GM12801 (cell line): ENCODE measurements around the gene TULP1.

ENCODE experiments used
- TF ChIP-seq, protein P1 (sequence below): IDR thresholded peaks from one replicate; pipeline ENCODE4 v1.5.1; 2011; ENCODE audit warnings: control low read depth; ENCODE audit not compliant: insufficient read length; ENCODE audit errors: extremely low read depth

TULP1 gene

GRCh38 chr6:35493307-35493983, 19.3 kb downstream of the TULP1 start:
- TF ChIP-seq, protein P1, sequence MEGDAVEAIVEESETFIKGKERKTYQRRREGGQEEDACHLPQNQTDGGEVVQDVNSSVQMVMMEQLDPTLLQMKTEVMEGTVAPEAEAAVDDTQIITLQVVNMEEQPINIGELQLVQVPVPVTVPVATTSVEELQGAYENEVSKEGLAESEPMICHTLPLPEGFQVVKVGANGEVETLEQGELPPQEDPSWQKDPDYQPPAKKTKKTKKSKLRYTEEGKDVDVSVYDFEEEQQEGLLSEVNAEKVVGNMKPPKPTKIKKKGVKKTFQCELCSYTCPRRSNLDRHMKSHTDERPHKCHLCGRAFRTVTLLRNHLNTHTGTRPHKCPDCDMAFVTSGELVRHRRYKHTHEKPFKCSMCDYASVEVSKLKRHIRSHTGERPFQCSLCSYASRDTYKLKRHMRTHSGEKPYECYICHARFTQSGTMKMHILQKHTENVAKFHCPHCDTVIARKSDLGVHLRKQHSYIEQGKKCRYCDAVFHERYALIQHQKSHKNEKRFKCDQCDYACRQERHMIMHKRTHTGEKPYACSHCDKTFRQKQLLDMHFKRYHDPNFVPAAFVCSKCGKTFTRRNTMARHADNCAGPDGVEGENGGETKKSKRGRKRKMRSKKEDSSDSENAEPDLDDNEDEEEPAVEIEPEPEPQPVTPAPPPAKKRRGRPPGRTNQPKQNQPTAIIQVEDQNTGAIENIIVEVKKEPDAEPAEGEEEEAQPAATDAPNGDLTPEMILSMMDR = no peak

DNA sequence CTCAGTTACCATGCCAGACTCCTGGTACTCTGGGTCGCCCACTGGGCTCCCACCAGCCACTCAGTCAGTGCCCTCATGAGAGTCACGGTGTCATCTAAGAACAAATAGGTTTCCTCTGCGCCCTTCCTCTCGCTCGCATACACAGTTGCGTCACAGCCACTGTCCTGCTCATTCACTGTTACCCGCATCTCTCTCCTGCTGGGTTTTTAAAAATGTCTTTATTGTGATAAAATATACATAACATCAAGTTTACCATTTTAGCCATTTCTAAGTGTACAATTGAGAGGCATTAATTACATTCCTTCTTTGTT, 19.8 kb downstream of the TULP1 start:
- TF ChIP-seq, protein P1 = no peak

- TF ChIP-seq, protein P1 = no peak
These were observed 20.3 kb downstream of the TULP1 start for GRCh38 chr6:35492258-35492973.

DNA sequence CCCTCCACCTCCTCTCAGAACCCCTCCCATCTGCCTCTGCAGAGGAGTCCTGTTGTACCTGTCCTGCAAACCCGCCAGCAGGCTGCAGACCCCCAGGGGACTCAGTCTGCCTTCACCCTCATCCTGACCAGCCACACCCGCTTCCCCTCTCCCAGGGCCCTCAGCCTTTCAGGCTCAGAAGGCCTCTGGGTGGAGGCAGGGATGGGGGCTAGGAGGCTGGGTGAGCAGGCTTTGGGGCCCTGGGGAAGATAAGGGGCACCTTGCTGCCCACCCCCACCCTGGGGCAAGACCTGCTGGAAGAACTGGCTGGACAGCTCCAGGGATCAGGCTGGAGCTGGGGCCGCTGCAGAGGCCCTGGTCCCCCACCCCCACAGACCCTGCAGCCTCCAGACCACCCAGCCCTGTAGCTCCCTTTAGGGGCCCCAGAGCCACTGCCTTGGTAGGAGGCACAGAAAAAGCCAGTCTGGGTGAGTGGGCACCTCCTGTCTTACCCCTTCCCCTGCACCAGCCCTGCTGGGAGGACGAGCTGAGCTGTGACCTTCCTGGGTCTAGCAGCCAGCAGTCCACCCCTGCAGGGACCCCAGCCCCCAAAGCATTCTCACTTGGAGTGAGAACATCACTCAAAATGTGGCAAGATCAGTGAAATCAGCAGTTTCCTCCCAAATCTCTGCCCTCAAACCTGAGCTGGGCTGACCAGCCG, 21.0 kb downstream of the TULP1 start:
- TF ChIP-seq, protein P1 = no peak

GRCh38 chr6:35490821-35491557, 21.7 kb downstream of the TULP1 start:
- TF ChIP-seq, protein P1 = no peak

DNA sequence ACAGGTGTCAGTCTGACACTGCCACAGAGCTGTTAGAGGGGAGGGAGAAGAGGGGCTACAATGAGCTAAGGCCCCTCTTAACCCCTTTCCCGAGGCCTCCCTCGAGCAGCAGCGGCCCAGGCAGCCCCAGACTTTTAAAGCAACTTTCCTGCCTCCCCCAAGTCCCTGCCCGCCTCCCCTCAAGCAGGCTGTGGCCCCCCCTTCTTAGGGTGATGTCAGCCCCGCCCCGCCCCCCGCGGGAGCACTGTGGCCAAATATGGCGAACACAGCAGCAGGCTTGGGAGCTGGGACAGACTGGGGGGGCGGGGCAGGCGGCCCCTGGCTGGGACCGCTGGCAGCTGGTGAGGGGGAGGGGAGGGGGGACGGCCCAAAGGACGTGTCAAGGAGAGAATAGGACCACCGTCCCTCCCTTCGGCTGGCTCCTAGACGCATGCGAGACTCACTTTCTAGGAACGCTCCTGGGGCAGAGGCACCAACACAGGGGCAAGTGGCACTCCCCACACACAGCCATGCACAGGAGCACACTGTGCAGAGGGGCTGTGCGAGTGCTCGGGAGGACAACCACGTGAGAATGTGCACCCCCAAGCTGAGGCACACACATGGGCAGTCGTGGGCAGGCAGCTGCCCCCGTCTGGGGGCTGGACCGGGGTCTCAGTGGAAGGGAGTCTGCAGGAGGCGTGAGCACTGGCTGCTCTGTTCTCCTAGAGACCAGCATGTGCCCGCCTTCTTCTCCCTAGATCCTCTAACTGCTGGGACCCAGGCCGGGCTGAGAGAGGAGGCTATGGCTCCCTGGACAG, 22.5 kb downstream of the TULP1 start:
- TF ChIP-seq, protein P1 = no peak
